SK-N-SH treated with all-trans-retinoic acid at 6 μM for 48 hours (cell line): Measurements from ENCODE around the gene BAG1.

Experiments used
- ATAC-seq: fragments of 200-7000 bp; cut with Tn5 transposase; 3 replicates; pipeline ENCODE4 v1.9.1; 2020; ENCODE audit warnings: mild to moderate bottlenecking, moderate library complexity
- ARNTL ChIP-seq: fragments of 450-650 bp; formaldehyde crosslinking; IDR thresholded peaks from 2 replicates; pipeline ENCODE4 v1.5.0; 2020; ENCODE audit warnings: low read depth, mild to moderate bottlenecking, moderate library complexity, borderline replicate concordance
- BACH2 ChIP-seq: fragments of 250-450 bp; sonication (Bioruptor Pico); IDR thresholded peaks from 2 replicates; pipeline ENCODE4 v1.9.0; 2021; ENCODE audit warnings: mild to moderate bottlenecking, borderline replicate concordance
- CREB5 ChIP-seq: fragments of 250-450 bp; sonication (Bioruptor Pico); IDR thresholded peaks from 2 replicates; pipeline ENCODE4 v1.5.1; 2020; ENCODE audit warnings: low read depth, mild to moderate bottlenecking, moderate library complexity
- CSDC2 ChIP-seq: fragments of 250-450 bp; sonication (Bioruptor Pico); IDR thresholded peaks from 2 replicates; pipeline ENCODE4 v1.5.0; 2020; ENCODE audit warnings: mild to moderate bottlenecking, moderate library complexity
- CSRNP3 ChIP-seq: fragments of 250-450 bp; sonication (Bioruptor Pico); IDR thresholded peaks from 2 replicates; pipeline ENCODE4 v1.5.1; 2021; ENCODE audit warnings: mild to moderate bottlenecking, moderate library complexity
- ESRRG ChIP-seq: fragments of 250-450 bp; sonication (Bioruptor Pico); IDR thresholded peaks from 2 replicates; pipeline ENCODE4 v1.6.1; 2021; ENCODE audit warnings: mild to moderate bottlenecking
- ISL1 ChIP-seq: fragments of 250-450 bp; sonication (Bioruptor Pico); IDR thresholded peaks from 2 replicates; pipeline ENCODE4 v2.1.2; 2022; ENCODE audit warnings: mild to moderate bottlenecking, moderate library complexity
- OSR1 ChIP-seq: fragments of 250-450 bp; sonication (Bioruptor Pico); IDR thresholded peaks from 2 replicates; pipeline ENCODE4 v1.8.0; 2022; ENCODE audit warnings: moderate library complexity, mild to moderate bottlenecking, inconsistent platforms
- PPARA ChIP-seq: fragments of 250-450 bp; sonication (Bioruptor Pico); IDR thresholded peaks from 2 replicates; pipeline ENCODE4 v1.5.0; 2020; ENCODE audit warnings: mild to moderate bottlenecking, borderline replicate concordance
- RARB ChIP-seq: fragments of 250-450 bp; sonication (Bioruptor Pico); IDR thresholded peaks from 2 replicates; pipeline ENCODE4 v1.8.0; 2021; ENCODE audit warnings: mild to moderate bottlenecking, moderate library complexity
- SNAI2 ChIP-seq: fragments of 250-450 bp; sonication (Bioruptor Pico); IDR thresholded peaks from 2 replicates; pipeline ENCODE4 v1.5.0; 2020; ENCODE audit warnings: mild to moderate bottlenecking, moderate library complexity
- TSHZ2 ChIP-seq: fragments of 250-450 bp; sonication (Bioruptor Pico); IDR thresholded peaks from 2 replicates; pipeline ENCODE4 v1.5.0; 2020; ENCODE audit warnings: mild to moderate bottlenecking, moderate library complexity
- ZC3H10 ChIP-seq: fragments of 250-450 bp; sonication (Bioruptor Pico); IDR thresholded peaks from 2 replicates; pipeline ENCODE4 v1.5.1; 2021; ENCODE audit warnings: mild to moderate bottlenecking, moderate library complexity
- ZFP3 ChIP-seq: fragments of 250-450 bp; sonication (Bioruptor Pico); IDR thresholded peaks from 2 replicates; pipeline ENCODE4 v1.5.0; 2020; ENCODE audit warnings: mild to moderate bottlenecking, moderate library complexity
- ZFP30 ChIP-seq: fragments of 450-650 bp; formaldehyde crosslinking; IDR thresholded peaks from 2 replicates; pipeline ENCODE4 v1.5.0; 2022; ENCODE audit warnings: mild to moderate bottlenecking, moderate library complexity
- ZNF565 ChIP-seq: fragments of 450-650 bp; formaldehyde crosslinking; conservative IDR thresholded peaks from 2 replicates; pipeline ENCODE4 v1.5.0; 2020; ENCODE audit warnings: low read depth, mild to moderate bottlenecking, moderate library complexity
- ZNF70 ChIP-seq: fragments of 450-650 bp; formaldehyde crosslinking; IDR thresholded peaks from 2 replicates; pipeline ENCODE4 v1.5.0; 2020; ENCODE audit warnings: mild to moderate bottlenecking, moderate library complexity
- ZNF8 ChIP-seq: fragments of 450-650 bp; formaldehyde crosslinking; IDR thresholded peaks from 2 replicates; pipeline ENCODE4 v1.5.0; 2020; ENCODE audit warnings: mild to moderate bottlenecking, moderate library complexity
- TF ChIP-seq, protein P1 (sequence below): fragments of 250-450 bp; sonication (Bioruptor Pico); IDR thresholded peaks from 2 replicates; pipeline ENCODE4 v1.8.0; 2020; ENCODE audit warnings: mild to moderate bottlenecking, moderate library complexity, borderline replicate concordance
- TF ChIP-seq, protein P2 (sequence below): fragments of 250-450 bp; sonication (Bioruptor Pico); IDR thresholded peaks from 2 replicates; pipeline ENCODE4 v1.8.0; 2021; ENCODE audit warnings: low read depth, mild to moderate bottlenecking, moderate library complexity, borderline replicate concordance

The BAG1 gene

GRCh38 chr9:33288828-33289483, 24.4 kb upstream of the BAG1 start (continued):
- TF ChIP-seq CSRNP3 (CRISPR knock-in tag) (no peak), ZC3H10 (no peak), ESRRG (no peak), ZFP30 (no peak)
- TF ChIP-seq, protein P1, sequence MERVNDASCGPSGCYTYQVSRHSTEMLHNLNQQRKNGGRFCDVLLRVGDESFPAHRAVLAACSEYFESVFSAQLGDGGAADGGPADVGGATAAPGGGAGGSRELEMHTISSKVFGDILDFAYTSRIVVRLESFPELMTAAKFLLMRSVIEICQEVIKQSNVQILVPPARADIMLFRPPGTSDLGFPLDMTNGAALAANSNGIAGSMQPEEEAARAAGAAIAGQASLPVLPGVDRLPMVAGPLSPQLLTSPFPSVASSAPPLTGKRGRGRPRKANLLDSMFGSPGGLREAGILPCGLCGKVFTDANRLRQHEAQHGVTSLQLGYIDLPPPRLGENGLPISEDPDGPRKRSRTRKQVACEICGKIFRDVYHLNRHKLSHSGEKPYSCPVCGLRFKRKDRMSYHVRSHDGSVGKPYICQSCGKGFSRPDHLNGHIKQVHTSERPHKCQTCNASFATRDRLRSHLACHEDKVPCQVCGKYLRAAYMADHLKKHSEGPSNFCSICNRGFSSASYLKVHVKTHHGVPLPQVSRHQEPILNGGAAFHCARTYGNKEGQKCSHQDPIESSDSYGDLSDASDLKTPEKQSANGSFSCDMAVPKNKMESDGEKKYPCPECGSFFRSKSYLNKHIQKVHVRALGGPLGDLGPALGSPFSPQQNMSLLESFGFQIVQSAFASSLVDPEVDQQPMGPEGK (CRISPR knock-in tag): no peak

- ATAC-seq: no peak
- TF ChIP-seq BACH2 (no peak), ZFP30 (no peak), ZNF565 (CRISPR knock-in tag) (no peak)
- TF ChIP-seq, protein P1 (CRISPR knock-in tag): no peak
- TF ChIP-seq, protein P2, sequence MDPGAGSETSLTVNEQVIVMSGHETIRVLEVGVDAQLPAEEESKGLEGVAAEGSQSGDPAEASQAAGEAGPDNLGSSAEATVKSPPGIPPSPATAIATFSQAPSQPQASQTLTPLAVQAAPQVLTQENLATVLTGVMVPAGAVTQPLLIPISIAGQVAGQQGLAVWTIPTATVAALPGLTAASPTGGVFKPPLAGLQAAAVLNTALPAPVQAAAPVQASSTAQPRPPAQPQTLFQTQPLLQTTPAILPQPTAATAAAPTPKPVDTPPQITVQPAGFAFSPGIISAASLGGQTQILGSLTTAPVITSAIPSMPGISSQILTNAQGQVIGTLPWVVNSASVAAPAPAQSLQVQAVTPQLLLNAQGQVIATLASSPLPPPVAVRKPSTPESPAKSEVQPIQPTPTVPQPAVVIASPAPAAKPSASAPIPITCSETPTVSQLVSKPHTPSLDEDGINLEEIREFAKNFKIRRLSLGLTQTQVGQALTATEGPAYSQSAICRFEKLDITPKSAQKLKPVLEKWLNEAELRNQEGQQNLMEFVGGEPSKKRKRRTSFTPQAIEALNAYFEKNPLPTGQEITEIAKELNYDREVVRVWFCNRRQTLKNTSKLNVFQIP (CRISPR knock-in tag): no peak
These were observed 23.7 kb upstream of the BAG1 start for GRCh38 chr9:33288235-33288634.

DNA sequence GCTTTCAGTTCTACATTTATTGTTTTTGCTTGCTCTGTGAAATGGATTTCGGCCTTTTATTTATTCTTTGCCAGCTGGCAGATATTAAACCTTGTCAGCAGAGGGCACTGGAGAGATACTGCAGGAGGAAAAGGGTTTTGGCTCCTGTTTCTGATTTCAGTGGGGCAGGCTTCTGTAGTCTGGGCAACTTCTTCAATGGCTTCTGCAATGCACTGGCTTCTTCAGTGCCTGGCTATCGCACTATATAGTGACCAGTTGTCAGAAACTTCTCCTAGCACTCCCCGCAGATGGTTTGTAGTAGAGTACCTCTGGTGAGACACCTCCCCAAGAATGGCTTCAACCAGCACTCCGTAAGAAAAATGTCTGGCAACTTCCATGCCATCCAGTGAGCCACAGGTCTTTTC, 22.6 kb upstream of the BAG1 start:
- ATAC-seq: peak; percentile 18; the same call in 2 of the 3 replicates
- TF ChIP-seq CSDC2 (CRISPR knock-in tag) (no peak), ESRRG (no peak), RARB (CRISPR knock-in tag) (no peak), ARNTL (CRISPR knock-in tag) (no peak), ZNF565 (CRISPR knock-in tag) (no peak), SNAI2 (no peak), ZFP3 (CRISPR knock-in tag) (no peak), OSR1 (no peak), CSRNP3 (CRISPR knock-in tag) (no peak), ISL1 (CRISPR knock-in tag) (no peak), ZNF8 (CRISPR knock-in tag) (no peak), CREB5 (CRISPR knock-in tag) (no peak), TSHZ2 (CRISPR knock-in tag) (no peak), ZFP30 (no peak), ZNF70 (CRISPR knock-in tag) (no peak), BACH2 (no peak), PPARA (CRISPR knock-in tag) (no peak)
- TF ChIP-seq, protein P2 (CRISPR knock-in tag): no peak
- TF ChIP-seq, protein P1 (CRISPR knock-in tag): no peak
- TF ChIP-seq, all 23 proteins: peak for 0
